ENCODE measurements around the gene PARP2. TPM values are rescaled to one million over a fixed set of nuclear protein-coding genes. Genes with fewer than 3 reads are reported as not detected.

PARP2 gene
- total and polyA plus RNA-seq, 4 experiments from 2014 or later = 13.1 to 25.0 (median 16.9) TPM

DNA sequence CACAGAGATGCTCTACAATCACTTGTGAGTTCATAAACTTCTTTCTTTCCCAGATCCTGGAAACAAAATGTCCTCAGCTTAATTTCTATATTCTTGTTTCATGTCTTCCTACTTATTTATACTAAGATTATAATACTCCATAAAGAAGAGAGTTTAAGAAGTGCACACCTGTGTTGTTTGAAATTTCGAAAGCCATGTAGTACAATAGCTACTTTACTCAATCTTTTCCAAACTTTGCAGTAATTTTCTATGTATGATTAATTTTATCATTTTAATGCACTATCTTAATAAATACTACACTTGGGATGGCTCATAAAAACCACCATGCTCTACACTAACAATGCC lies 37.4 kb upstream of the PARP2 start:
- intact Hi-C loops (cut with micrococcal nuclease) = no loop called here
- CTCF ChIA-PET (ENCODE audit: partially characterized antibody) = interaction anchor here (0.7 to 1.7 kb wide), 6 partner anchors 11 to 307 kb away, joined by 3 to 8 read pairs (median 4); no protein-coding TSS in a partner anchor
- no peak for DNase-seq
- Mint-ChIP-seq H3K27me3 (no peaks in the 10 kb centered on the region), H3K27ac (peak overlapping the region; percentile 64 to 96 (median 94)), H3K36me3 (peaks cover 16 to 17% of the 10 kb centered on the region in 2 donors), H3K4me1 (peaks cover 21 to 33% (median 26%) of the 10 kb centered on the region in 4 donors), H3K9me3 (no peaks in the 10 kb centered on the region), H3K4me3 (peak overlapping the region; percentile 91 to 98 (median 94))
- no peaks in the 10 kb centered on the region for H3K9me3 ChIP-seq (ENCODE audit: control insufficient read depth in 1 of 2, low read length in 2 of 2)
- H3K4me3 ChIP-seq (ENCODE audit: low read length in 2 of 2) = peak overlapping the region; percentile 94 to 95
- peaks cover 8% of the 10 kb centered on the region for H3K36me3 ChIP-seq (ENCODE audit: insufficient read depth, low read length)
- no peaks in the 10 kb centered on the region for H3K27me3 ChIP-seq (ENCODE audit: insufficient read depth, low read length)
- H3K4me1 ChIP-seq (ENCODE audit: insufficient read depth, low read length) = peaks cover 23% of the 10 kb centered on the region
- POLR2A ChIA-PET (ENCODE audit: partially characterized antibody) = interaction anchor here (1.2 to 1.4 kb wide), 3 partner anchors 22 to 377 kb away, joined by 4 to 5 read pairs (median 4); partner anchors contain the start of gene PARP2
- H3K27ac ChIP-seq (ENCODE audit: low read depth, low read length) = no peak overlapping the region

DNA sequence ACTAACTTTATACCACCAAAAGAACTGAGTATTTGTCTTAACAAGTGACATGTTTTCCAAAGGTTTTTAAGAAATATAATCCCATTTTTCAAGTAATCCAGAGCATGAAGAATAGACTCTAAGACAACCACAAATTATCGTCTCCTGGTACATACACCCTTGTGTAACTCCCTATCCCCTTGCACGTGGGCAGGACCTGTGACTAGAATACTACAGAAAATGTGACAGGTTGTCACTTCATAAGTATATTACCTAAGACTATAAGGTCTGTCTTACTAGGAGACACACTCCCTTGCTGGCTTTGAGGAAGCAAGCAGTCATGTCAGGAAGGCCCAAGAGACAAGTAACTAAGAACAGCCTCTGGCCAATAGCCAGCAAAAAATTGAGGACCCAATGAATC lies 29.4 kb upstream of the PARP2 start:
- peaks cover 0 to 4% (median 0%) of the 10 kb centered on the region in 4 donors for H3K4me1 Mint-ChIP-seq

DNA sequence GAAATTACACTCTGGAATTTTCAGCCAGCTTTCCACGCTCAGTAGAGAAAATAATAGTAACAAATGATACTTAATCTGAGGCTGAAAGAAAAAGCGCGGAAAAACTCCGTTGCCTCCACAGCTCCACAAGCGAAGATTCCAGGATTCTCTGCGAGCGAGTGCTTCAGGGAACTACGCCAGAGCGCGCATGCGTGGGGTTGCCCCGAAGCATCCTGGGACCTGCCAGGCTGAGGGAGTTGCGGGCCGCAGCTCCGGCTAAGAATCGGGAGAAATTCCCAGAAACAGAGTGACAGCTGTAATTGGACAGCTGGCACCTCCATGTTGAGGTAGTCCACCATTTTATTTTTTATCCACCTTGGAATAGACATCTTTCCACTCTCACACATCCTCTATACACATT lies 25.7 kb upstream of the PARP2 start:
- no peak overlapping the region for H3K27ac ChIP-seq (ENCODE audit: low read depth, low read length)
- H3K36me3 ChIP-seq (ENCODE audit: insufficient read depth, low read length) = peaks cover 22% of the 10 kb centered on the region
- ChIA-PET CTCF (ENCODE audit: partially characterized antibody) (interaction anchor here (1.0 to 3.0 kb wide), 2 partner anchors 9 to 11 kb away, joined by 3 to 17 read pairs; no protein-coding TSS in a partner anchor), POLR2A (ENCODE audit: partially characterized antibody) (interaction anchor here (0.6 kb wide), 1 partner anchor 9 kb away, joined by 3 read pairs; no protein-coding TSS in a partner anchor)
- no peaks in the 10 kb centered on the region for H3K27me3 ChIP-seq (ENCODE audit: insufficient read depth, low read length)
- Mint-ChIP-seq H3K9me3 (no peaks in the 10 kb centered on the region), H3K27me3 (no peaks in the 10 kb centered on the region), H3K4me3 (no peak overlapping the region), H3K36me3 (peaks cover 33 to 42% of the 10 kb centered on the region in 2 donors), H3K4me1 (peaks cover 0 to 4% (median 0%) of the 10 kb centered on the region in 4 donors), H3K27ac (no peak overlapping the region)
- no peak overlapping the region for H3K4me3 ChIP-seq (ENCODE audit: low read length in 2 of 2)
- no peak for DNase-seq
- H3K4me1 ChIP-seq (ENCODE audit: insufficient read depth, low read length) = no peaks in the 10 kb centered on the region
- intact Hi-C loops (cut with micrococcal nuclease) = no loop called here
- no peaks in the 10 kb centered on the region for H3K9me3 ChIP-seq (ENCODE audit: control insufficient read depth in 1 of 2, low read length in 2 of 2)

More for the DNA sequence above, 29.4 kb upstream of the PARP2 start:
- Histone ChIP-seq H3K27ac (ENCODE audit: low read depth, low read length) (no peak overlapping the region), H3K9me3 (ENCODE audit: control insufficient read depth in 1 of 2, low read length in 2 of 2) (no peaks in the 10 kb centered on the region), H3K4me1 (ENCODE audit: insufficient read depth, low read length) (no peaks in the 10 kb centered on the region), H3K36me3 (ENCODE audit: insufficient read depth, low read length) (peaks cover 21% of the 10 kb centered on the region), H3K4me3 (ENCODE audit: low read length in 2 of 2) (no peak overlapping the region), H3K27me3 (ENCODE audit: insufficient read depth, low read length) (no peaks in the 10 kb centered on the region)
- H3K9me3 Mint-ChIP-seq = no peaks in the 10 kb centered on the region
- ChIA-PET CTCF (ENCODE audit: partially characterized antibody) (interaction anchor here (2.1 kb wide), 1 partner anchor 13 kb away, joined by 9 read pairs; no protein-coding TSS in a partner anchor), POLR2A (ENCODE audit: partially characterized antibody) (no interaction called here)
- H3K36me3 Mint-ChIP-seq = peaks cover 43 to 45% of the 10 kb centered on the region in 2 donors
- H3K27me3 Mint-ChIP-seq = no peaks in the 10 kb centered on the region
- H3K4me3 Mint-ChIP-seq = no peak overlapping the region
- DNase-seq = no peak
- intact Hi-C loops (cut with micrococcal nuclease) = no loop called here
- no peak overlapping the region for H3K27ac Mint-ChIP-seq

DNA sequence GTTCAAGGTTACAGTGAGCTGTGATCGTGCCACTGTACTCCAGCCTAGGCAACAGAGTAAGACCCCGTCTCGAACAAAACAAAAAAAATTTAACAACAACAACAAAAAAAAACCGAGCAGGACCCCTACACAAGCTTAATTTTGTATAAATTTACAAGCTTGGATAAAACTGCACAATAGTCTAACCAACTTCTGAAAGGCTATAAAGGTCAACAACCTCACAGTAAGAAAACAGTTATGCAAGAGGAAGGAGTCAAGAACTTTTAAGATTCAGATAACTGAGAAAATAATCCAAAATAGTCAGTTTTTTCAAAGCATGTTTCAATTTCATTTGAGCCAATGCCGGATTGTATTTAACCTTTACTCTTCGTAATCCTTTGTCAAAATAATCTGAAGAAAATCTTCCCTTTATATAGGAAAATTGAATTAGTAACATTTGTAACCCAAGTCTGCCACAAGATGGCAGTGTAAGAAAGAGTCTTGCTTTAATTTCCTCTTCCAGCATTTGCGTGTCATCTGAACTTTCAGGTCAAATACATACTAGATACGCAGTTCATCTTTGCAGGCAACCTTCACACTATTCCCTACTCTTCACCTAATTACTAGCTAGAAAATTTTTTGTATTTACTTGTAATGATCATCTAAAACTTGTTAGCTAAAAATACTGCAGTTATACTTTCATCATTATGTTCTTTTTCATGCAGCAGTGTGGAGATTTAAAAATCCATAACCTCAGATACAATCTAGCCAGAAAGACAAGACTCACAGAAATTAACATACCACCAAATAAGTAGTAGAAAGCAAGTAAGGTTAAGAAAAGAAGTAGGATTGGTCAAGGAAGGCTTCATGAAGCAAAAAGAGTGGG lies 16.2 kb upstream of the PARP2 start:
- Histone ChIP-seq H3K4me3 (ENCODE audit: low read length in 2 of 2) (no peak overlapping the region), H3K4me1 (ENCODE audit: insufficient read depth, low read length) (peaks cover 10% of the 10 kb centered on the region), H3K27ac (ENCODE audit: low read depth, low read length) (peak overlapping the region; percentile 17), H3K36me3 (ENCODE audit: insufficient read depth, low read length) (peaks cover 3% of the 10 kb centered on the region), H3K27me3 (ENCODE audit: insufficient read depth, low read length) (no peaks in the 10 kb centered on the region), H3K9me3 (ENCODE audit: control insufficient read depth in 1 of 2, low read length in 2 of 2) (no peaks in the 10 kb centered on the region)
- Mint-ChIP-seq H3K36me3 (peaks cover 5 to 19% of the 10 kb centered on the region in 2 donors), H3K27ac (peak overlapping the region; percentile 24 to 92 (median 77)), H3K9me3 (no peaks in the 10 kb centered on the region), H3K4me3 (peak overlapping the region in 3 of 8 donors; percentile 17 to 50 (median 45)), H3K27me3 (no peaks in the 10 kb centered on the region), H3K4me1 (peaks cover 15 to 35% (median 22%) of the 10 kb centered on the region in 4 donors)
- peak in 4 of 5 donors; percentile 65 to 68 (median 66) for DNase-seq
- intact Hi-C loops (cut with micrococcal nuclease) = loop anchor here (1.0 to 10.0 kb wide), 8 partner anchors 16 to 528 kb away; partner anchors contain the start of gene PARP2
- POLR2A ChIA-PET (ENCODE audit: partially characterized antibody) = interaction anchor here (0.6 to 4.5 kb wide), 11 partner anchors 10 to 356 kb away, joined by 3 to 36 read pairs (median 5); partner anchors contain the start of genes APEX1, OSGEP, PARP2 and TEP1
- CTCF ChIA-PET (ENCODE audit: partially characterized antibody) = interaction anchor here (0.7 to 10.7 kb wide), 39 partner anchors 10 to 373 kb away, joined by 3 to 354 read pairs (median 6); partner anchors contain the start of genes ANG, APEX1, OSGEP and PARP2

DNA sequence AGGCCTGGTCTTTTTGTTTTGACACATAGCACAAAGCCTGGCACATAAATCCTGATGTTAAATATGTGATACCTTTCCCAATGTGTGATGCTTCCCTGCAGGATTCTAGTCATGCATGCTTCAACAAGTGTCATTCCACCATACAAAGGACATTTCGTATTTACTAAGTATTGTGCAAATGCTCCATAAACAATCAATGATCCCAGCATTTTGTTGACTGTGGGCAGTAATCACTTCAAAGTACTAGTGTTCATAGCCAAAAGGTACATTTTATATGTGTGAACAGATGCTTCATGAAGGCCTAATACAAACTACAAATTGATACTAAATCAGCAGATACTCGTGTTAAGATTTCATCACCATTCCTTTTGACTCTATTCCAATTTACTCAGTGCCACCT lies 14.7 kb upstream of the PARP2 start:
- Histone ChIP-seq H3K4me1 (ENCODE audit: insufficient read depth, low read length) (peaks cover 19% of the 10 kb centered on the region), H3K4me3 (ENCODE audit: low read length in 2 of 2) (no peak overlapping the region), H3K27me3 (ENCODE audit: insufficient read depth, low read length) (no peaks in the 10 kb centered on the region), H3K9me3 (ENCODE audit: control insufficient read depth in 1 of 2, low read length in 2 of 2) (no peaks in the 10 kb centered on the region), H3K27ac (ENCODE audit: low read depth, low read length) (no peak overlapping the region), H3K36me3 (ENCODE audit: insufficient read depth, low read length) (peaks cover 3% of the 10 kb centered on the region)
- no peak for DNase-seq
- no peaks in the 10 kb centered on the region for H3K27me3 Mint-ChIP-seq
- H3K36me3 Mint-ChIP-seq = peaks cover 5 to 23% of the 10 kb centered on the region in 2 donors
- no peaks in the 10 kb centered on the region for H3K9me3 Mint-ChIP-seq
- H3K4me3 Mint-ChIP-seq = no peak overlapping the region
- peak overlapping the region in 4 of 7 donors; percentile 1 to 50 (median 20) for H3K27ac Mint-ChIP-seq
- POLR2A ChIA-PET (ENCODE audit: partially characterized antibody) = interaction anchor here (1.2 to 4.5 kb wide), 9 partner anchors 14 to 355 kb away, joined by 3 to 36 read pairs (median 5); partner anchors contain the start of genes APEX1, OSGEP, PARP2 and TTC5
- intact Hi-C loops (cut with micrococcal nuclease) = loop anchor here (10.0 kb wide), 1 partner anchor 526 kb away; no protein-coding TSS in a partner anchor
- CTCF ChIA-PET (ENCODE audit: partially characterized antibody) = interaction anchor here (0.8 to 10.7 kb wide), 24 partner anchors 14 to 530 kb away, joined by 3 to 354 read pairs (median 6); partner anchors contain the start of genes ANG, APEX1, OSGEP and PARP2
- H3K4me1 Mint-ChIP-seq = peaks cover 26 to 49% (median 33%) of the 10 kb centered on the region in 4 donors

DNA sequence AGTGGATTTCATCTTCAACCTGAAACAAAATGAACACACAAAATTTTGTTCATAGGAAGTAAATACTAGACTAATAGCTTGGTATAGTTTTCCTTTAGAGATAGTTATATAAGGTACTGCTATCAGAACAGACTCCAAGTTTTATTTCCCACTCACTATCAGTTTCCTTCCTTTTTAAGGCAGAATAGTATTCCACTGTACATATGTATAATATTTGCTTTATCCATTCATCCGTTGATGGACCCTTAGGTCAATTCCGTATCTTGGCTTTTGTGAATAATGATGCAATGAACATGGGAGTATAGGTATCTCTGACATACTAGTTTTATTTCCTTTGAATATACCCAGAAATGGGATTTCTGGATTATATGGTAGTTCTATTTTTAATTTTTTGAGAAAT lies 14.1 kb upstream of the PARP2 start:
- CTCF ChIA-PET (ENCODE audit: partially characterized antibody) = interaction anchor here (1.1 to 10.7 kb wide), 9 partner anchors 13 to 543 kb away, joined by 3 to 354 read pairs (median 16); partner anchors contain the start of genes PARP2, PIP4P1, RNASE4 and TEP1
- no peak overlapping the region for H3K27ac ChIP-seq (ENCODE audit: low read depth, low read length)
- POLR2A ChIA-PET (ENCODE audit: partially characterized antibody) = interaction anchor here (0.6 to 4.5 kb wide), 5 partner anchors 13 to 352 kb away, joined by 3 to 36 read pairs (median 8); partner anchors contain the start of gene PARP2
- H3K36me3 Mint-ChIP-seq = peaks cover 4 to 20% of the 10 kb centered on the region in 2 donors
- H3K36me3 ChIP-seq (ENCODE audit: insufficient read depth, low read length) = peaks cover 3% of the 10 kb centered on the region
- no peak for DNase-seq
- H3K4me1 Mint-ChIP-seq = peaks cover 26 to 49% (median 33%) of the 10 kb centered on the region in 4 donors
- H3K4me3 ChIP-seq (ENCODE audit: low read length in 2 of 2) = no peak overlapping the region
- no peaks in the 10 kb centered on the region for H3K27me3 ChIP-seq (ENCODE audit: insufficient read depth, low read length)
- no peaks in the 10 kb centered on the region for H3K9me3 ChIP-seq (ENCODE audit: control insufficient read depth in 1 of 2, low read length in 2 of 2)
- peak overlapping the region in 1 of 7 donors; percentile 17 for H3K27ac Mint-ChIP-seq
- no peak overlapping the region for H3K4me3 Mint-ChIP-seq
- intact Hi-C loops (cut with micrococcal nuclease) = loop anchor here (10.0 kb wide), 1 partner anchor 525 kb away; no protein-coding TSS in a partner anchor
- no peaks in the 10 kb centered on the region for H3K27me3 Mint-ChIP-seq
- peaks cover 20% of the 10 kb centered on the region for H3K4me1 ChIP-seq (ENCODE audit: insufficient read depth, low read length)
- no peaks in the 10 kb centered on the region for H3K9me3 Mint-ChIP-seq
